Measurements from ENCODE around the gene RBMS3. TPM values are rescaled to one million over a fixed set of nuclear protein-coding genes. Genes with fewer than 3 reads are reported as not detected.
"Not testable (repeated sequence)": the region's sequence is repeated elsewhere in the genome, so short reads cannot be mapped to it uniquely, and the experiment has no call there.

Gene RBMS3
- total RNA-seq, 1 donor from 2014 or later: 23.7 TPM

GRCh38 chr3:29668728-29669127 is 387.9 kb downstream of the RBMS3 start:
- no peaks in the 10 kb centered on the region for H3K27me3 ChIP-seq (ENCODE audit: control insufficient read depth, insufficient read depth, low read length)
- TF ChIP-seq CTCF (IDR thresholded peaks at IDR 0.05; ENCODE audit: insufficient read depth, low read length, poor library complexity, severe bottlenecking): no peak
- no peak for DNase-seq (ENCODE audit: low read depth)
- H3K36me3 ChIP-seq (ENCODE audit: control insufficient read depth, insufficient read depth, low read length): no peaks in the 10 kb centered on the region
- H3K4me3 ChIP-seq (ENCODE audit: low read depth, low read length): no peak overlapping the region

- H3K4me3 ChIP-seq (ENCODE audit: low read depth, low read length); H3K27me3 ChIP-seq (ENCODE audit: control insufficient read depth, insufficient read depth, low read length); H3K36me3 ChIP-seq (ENCODE audit: control insufficient read depth, insufficient read depth, low read length); DNase-seq (ENCODE audit: low read depth): not testable (repeated sequence)
Measured at GRCh38 chr3:29670476-29670875, 389.6 kb downstream of the RBMS3 start.

GRCh38 chr3:29677421-29677820 is 396.6 kb downstream of the RBMS3 start:
- H3K36me3 ChIP-seq (ENCODE audit: control insufficient read depth, insufficient read depth, low read length): no peaks in the 10 kb centered on the region
- DNase-seq (ENCODE audit: low read depth): no peak
- H3K4me3 ChIP-seq (ENCODE audit: low read depth, low read length): no peak overlapping the region
- H3K27me3 ChIP-seq (ENCODE audit: control insufficient read depth, insufficient read depth, low read length): no peaks in the 10 kb centered on the region
- no peak for TF ChIP-seq CTCF (IDR thresholded peaks at IDR 0.05; ENCODE audit: insufficient read depth, low read length, poor library complexity, severe bottlenecking)

- Histone ChIP-seq H3K36me3 (ENCODE audit: control insufficient read depth, insufficient read depth, low read length) (no peaks in the 10 kb centered on the region), H3K27me3 (ENCODE audit: control insufficient read depth, insufficient read depth, low read length) (no peaks in the 10 kb centered on the region), H3K4me3 (ENCODE audit: low read depth, low read length) (no peak overlapping the region)
- no peak for TF ChIP-seq CTCF (IDR thresholded peaks at IDR 0.05; ENCODE audit: insufficient read depth, low read length, poor library complexity, severe bottlenecking)
- no peak for DNase-seq (ENCODE audit: low read depth)
Measured at GRCh38 chr3:29679944-29680343, 399.1 kb downstream of the RBMS3 start.

GRCh38 chr3:29683018-29683993 is 402.4 kb downstream of the RBMS3 start:
- H3K27me3 ChIP-seq (ENCODE audit: control insufficient read depth, insufficient read depth, low read length): no peaks in the 10 kb centered on the region
- no peak for TF ChIP-seq CTCF (IDR thresholded peaks at IDR 0.05; ENCODE audit: insufficient read depth, low read length, poor library complexity, severe bottlenecking)
- DNase-seq (ENCODE audit: low read depth): no peak
- H3K4me3 ChIP-seq (ENCODE audit: low read depth, low read length): no peak overlapping the region
- no peaks in the 10 kb centered on the region for H3K36me3 ChIP-seq (ENCODE audit: control insufficient read depth, insufficient read depth, low read length)

GRCh38 chr3:29686889-29687592 is 406.2 kb downstream of the RBMS3 start:
- DNase-seq (ENCODE audit: low read depth): peak; percentile 45
- Histone ChIP-seq H3K36me3 (ENCODE audit: control insufficient read depth, insufficient read depth, low read length) (no peaks in the 10 kb centered on the region), H3K27me3 (ENCODE audit: control insufficient read depth, insufficient read depth, low read length) (no peaks in the 10 kb centered on the region), H3K4me3 (ENCODE audit: low read depth, low read length) (no peak overlapping the region)
- TF ChIP-seq CTCF (IDR thresholded peaks at IDR 0.05; ENCODE audit: insufficient read depth, low read length, poor library complexity, severe bottlenecking): no peak
